Activated CD8-positive, alpha-beta memory T cell treated with anti-CD3 and anti-CD28 coated beads, Interleukin-2, amount 10 ng/mL, durations not matched to agents 7 days and 5 days (primary cell): ENCODE results near the gene FIGNL2. TPM values are rescaled to one million over a fixed set of nuclear protein-coding genes. Genes with fewer than 3 reads are reported as not detected.

Source experiments
- ATAC-seq: fragments of 150-1000 bp; cut with Tn5 transposase; one replicate; pipeline ENCODE4 v1.10.0; 2021; ENCODE audit warnings: moderate library complexity
- CTCF ChIA-PET: fragments of 350-600 bp; sonication (Branson Sonifier 250); formaldehyde crosslinking; loops from one replicate; lab custom pipeline; 2021; ENCODE audit warnings: antibody characterized with exemption; lab: Charles Lee
- DNase-seq: peaks from one replicate; pipeline ENCODE4 v3.0.0-alpha.2; 2020
- H3K27ac Mint-ChIP-seq: one replicate; pipeline ENCODE4 v1.8.0; 2021; ENCODE audit warnings: mild to moderate bottlenecking, mixed read lengths
- H3K27me3 Mint-ChIP-seq: one replicate; pipeline ENCODE4 v1.8.0; 2021; ENCODE audit warnings: mixed read lengths
- H3K36me3 Mint-ChIP-seq: one replicate; pipeline ENCODE4 v1.8.0; 2021; ENCODE audit warnings: mild to moderate bottlenecking, mixed read lengths
- H3K4me1 Mint-ChIP-seq: one replicate; pipeline ENCODE4 v1.8.0; 2021; ENCODE audit warnings: mixed read lengths
- H3K4me3 Mint-ChIP-seq: one replicate; pipeline ENCODE4 v1.8.0; 2021; ENCODE audit warnings: mild to moderate bottlenecking, moderate library complexity, mixed read lengths
- H3K9me3 Mint-ChIP-seq: one replicate; pipeline ENCODE4 v1.8.0; 2022; ENCODE audit warnings: low read depth, mixed read lengths
- total RNA-seq, 2 experiments: library from RNA; stranded (reverse); gene quantifications; one replicate each; pipeline ENCODE4 v1.2.3, GENCODE V29; 2021

Gene FIGNL2
- total RNA-seq, 2 experiments from 2014 or later, result 0.40 to 0.73 TPM

GRCh38 chr12:51821440-51822260 lies 26.9 kb downstream of the FIGNL2 start:
- peak; percentile 15 for ATAC-seq
- H3K4me1 Mint-ChIP-seq, result peaks cover 7% of the 10 kb centered on the region
- no peak overlapping the region for H3K27ac Mint-ChIP-seq
- no peak for DNase-seq
- peak overlapping the region; percentile 39 for H3K4me3 Mint-ChIP-seq
- CTCF ChIA-PET, result interaction anchor here (0.9 to 2.6 kb wide), 9 partner anchors 11 to 400 kb away, joined by 3 to 11 read pairs (median 5); no protein-coding TSS in a partner anchor
- no peaks in the 10 kb centered on the region for H3K27me3 Mint-ChIP-seq
- H3K36me3 Mint-ChIP-seq, result no peaks in the 10 kb centered on the region
- no peaks in the 10 kb centered on the region for H3K9me3 Mint-ChIP-seq

GRCh38 chr12:51820526-51821439 lies 27.7 kb downstream of the FIGNL2 start:
- Mint-ChIP-seq H3K4me3 (peak overlapping the region; percentile 57), H3K36me3 (no peaks in the 10 kb centered on the region), H3K27ac (no peak overlapping the region), H3K4me1 (peaks cover 5% of the 10 kb centered on the region), H3K9me3 (no peaks in the 10 kb centered on the region), H3K27me3 (peaks cover 4% of the 10 kb centered on the region)
- ATAC-seq (peak; percentile 85), DNase-seq (peak; percentile 85)
- CTCF ChIA-PET, result interaction anchor here (0.7 to 2.6 kb wide), 17 partner anchors 9 to 400 kb away, joined by 3 to 11 read pairs (median 4); no protein-coding TSS in a partner anchor

DNA sequence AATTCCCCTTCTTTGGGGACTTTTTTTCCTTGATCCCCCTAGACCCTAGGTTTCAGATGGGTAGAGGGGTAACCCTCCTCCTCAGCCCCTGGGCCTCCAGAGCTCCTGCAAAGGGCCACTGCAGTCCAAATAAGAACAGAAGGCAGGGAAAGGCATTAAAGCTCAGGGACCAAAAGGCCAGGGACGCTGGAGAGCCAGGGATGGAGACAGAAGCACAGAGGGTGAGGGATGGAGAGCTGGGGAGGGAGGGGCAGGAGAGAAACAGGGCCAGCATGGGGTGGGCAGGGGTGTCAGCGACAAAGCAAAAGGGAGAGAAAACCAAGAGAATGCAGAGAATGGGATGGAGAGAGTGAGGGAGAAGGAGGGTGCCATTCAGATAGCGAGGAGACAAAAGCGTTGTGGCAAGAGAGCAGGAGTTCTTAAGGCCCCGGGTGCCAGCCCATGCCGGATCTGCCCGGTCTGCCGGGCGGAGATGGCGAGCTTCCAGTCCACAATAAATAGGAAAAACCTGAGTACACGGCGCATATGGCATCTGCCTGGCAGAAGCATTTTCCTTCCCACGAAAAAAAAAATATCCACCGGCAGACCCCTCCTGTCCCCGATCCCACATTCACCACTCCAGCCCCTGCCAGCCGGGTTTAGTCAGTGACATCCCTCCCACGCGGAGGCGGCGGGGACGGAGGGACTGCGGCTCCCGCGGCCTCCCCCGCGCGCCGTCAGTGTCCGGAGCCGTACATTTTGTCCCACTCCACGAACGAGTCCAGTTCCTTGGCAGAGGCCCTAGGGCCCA lies 28.6 kb downstream of the FIGNL2 start:
- H3K9me3 Mint-ChIP-seq, result no peaks in the 10 kb centered on the region
- ATAC-seq (no peak), DNase-seq (no peak)
- H3K27me3 Mint-ChIP-seq, result peaks cover 12% of the 10 kb centered on the region
- H3K36me3 Mint-ChIP-seq, result no peaks in the 10 kb centered on the region
- H3K4me3 Mint-ChIP-seq, result peak overlapping the region; percentile 57
- CTCF ChIA-PET, result interaction anchor here (0.9 to 2.6 kb wide), 6 partner anchors 51 to 398 kb away, joined by 3 to 11 read pairs (median 4); no protein-coding TSS in a partner anchor
- no peak overlapping the region for H3K27ac Mint-ChIP-seq
- peaks cover 8% of the 10 kb centered on the region for H3K4me1 Mint-ChIP-seq

- ATAC-seq, result no peak
- Mint-ChIP-seq H3K9me3 (no peaks in the 10 kb centered on the region), H3K36me3 (no peaks in the 10 kb centered on the region), H3K27ac (no peak overlapping the region), H3K4me1 (peaks cover 8% of the 10 kb centered on the region), H3K27me3 (peaks cover 13% of the 10 kb centered on the region), H3K4me3 (no peak overlapping the region)
- no peak for DNase-seq
- CTCF ChIA-PET, result interaction anchor here (1.2 to 2.6 kb wide), 2 partner anchors 15 to 207 kb away, joined by 3 to 11 read pairs; no protein-coding TSS in a partner anchor
These were observed 29.8 kb downstream of the FIGNL2 start for GRCh38 chr12:51818566-51819300.

GRCh38 chr12:51818086-51818485 lies 30.4 kb downstream of the FIGNL2 start:
- peaks cover 8% of the 10 kb centered on the region for H3K4me1 Mint-ChIP-seq
- no peak overlapping the region for H3K27ac Mint-ChIP-seq
- no peaks in the 10 kb centered on the region for H3K36me3 Mint-ChIP-seq
- CTCF ChIA-PET, result interaction anchor here (1.2 kb wide), 1 partner anchor 15 kb away, joined by 3 read pairs; no protein-coding TSS in a partner anchor
- ATAC-seq (no peak), DNase-seq (no peak)
- H3K27me3 Mint-ChIP-seq, result peaks cover 13% of the 10 kb centered on the region
- no peak overlapping the region for H3K4me3 Mint-ChIP-seq
- no peaks in the 10 kb centered on the region for H3K9me3 Mint-ChIP-seq

GRCh38 chr12:51817027-51817953 lies 31.2 kb downstream of the FIGNL2 start:
- Mint-ChIP-seq H3K9me3 (no peaks in the 10 kb centered on the region), H3K27me3 (peaks cover 13% of the 10 kb centered on the region), H3K36me3 (no peaks in the 10 kb centered on the region), H3K27ac (no peak overlapping the region), H3K4me3 (no peak overlapping the region), H3K4me1 (peaks cover 8% of the 10 kb centered on the region)
- DNase-seq, result no peak
- CTCF ChIA-PET, result interaction anchor here (0.7 to 1.2 kb wide), 2 partner anchors 14 to 396 kb away, joined by 3 read pairs; no protein-coding TSS in a partner anchor
- ATAC-seq, result no peak

GRCh38 chr12:51815571-51815970 lies 32.9 kb downstream of the FIGNL2 start:
- Mint-ChIP-seq H3K4me3 (no peak overlapping the region), H3K27ac (no peak overlapping the region), H3K9me3 (no peaks in the 10 kb centered on the region), H3K27me3 (peaks cover 13% of the 10 kb centered on the region), H3K36me3 (no peaks in the 10 kb centered on the region), H3K4me1 (peaks cover 8% of the 10 kb centered on the region)
- ATAC-seq (no peak), DNase-seq (no peak)
- CTCF ChIA-PET, result interaction anchor here (1.8 kb wide), 1 partner anchor 394 kb away, joined by 5 read pairs; no protein-coding TSS in a partner anchor

- Mint-ChIP-seq H3K36me3 (no peaks in the 10 kb centered on the region), H3K4me1 (peaks cover 3% of the 10 kb centered on the region), H3K27me3 (peaks cover 13% of the 10 kb centered on the region), H3K27ac (no peak overlapping the region), H3K9me3 (no peaks in the 10 kb centered on the region), H3K4me3 (peak overlapping the region; percentile 57)
- peak; percentile 77 for DNase-seq
- CTCF ChIA-PET, result interaction anchor here (0.6 to 2.9 kb wide), 17 partner anchors 9 to 430 kb away, joined by 3 to 22 read pairs (median 4); partner anchors contain the start of gene ANKRD33
- peak; percentile 98 for ATAC-seq
These were observed 34.0 kb downstream of the FIGNL2 start for GRCh38 chr12:51814311-51815088.

- no peak overlapping the region for H3K27ac Mint-ChIP-seq
These were observed 34.6 kb downstream of the FIGNL2 start for GRCh38 chr12:51813931-51814310.

GRCh38 chr12:51812871-51813270 lies 35.6 kb downstream of the FIGNL2 start:
- no peaks in the 10 kb centered on the region for H3K36me3 Mint-ChIP-seq
- peaks cover 15% of the 10 kb centered on the region for H3K27me3 Mint-ChIP-seq
- H3K4me3 Mint-ChIP-seq, result no peak overlapping the region
- CTCF ChIA-PET, result interaction anchor here (0.7 to 2.9 kb wide), 9 partner anchors 11 to 391 kb away, joined by 3 to 22 read pairs (median 3); no protein-coding TSS in a partner anchor
- DNase-seq (no peak), ATAC-seq (no peak)
- H3K9me3 Mint-ChIP-seq, result no peaks in the 10 kb centered on the region
- peaks cover 3% of the 10 kb centered on the region for H3K4me1 Mint-ChIP-seq
- no peak overlapping the region for H3K27ac Mint-ChIP-seq

More at GRCh38 chr12:51813931-51814310, 34.6 kb downstream of the FIGNL2 start:
- H3K4me3 Mint-ChIP-seq, result no peak overlapping the region
- peaks cover 13% of the 10 kb centered on the region for H3K27me3 Mint-ChIP-seq
- ATAC-seq, result no peak
- peaks cover 3% of the 10 kb centered on the region for H3K4me1 Mint-ChIP-seq
- no peak for DNase-seq
- CTCF ChIA-PET, result interaction anchor here (0.6 to 2.9 kb wide), 18 partner anchors 10 to 429 kb away, joined by 3 to 22 read pairs (median 4); partner anchors contain the start of gene ANKRD33
- no peaks in the 10 kb centered on the region for H3K36me3 Mint-ChIP-seq
- H3K9me3 Mint-ChIP-seq, result no peaks in the 10 kb centered on the region
